HCT116 (cell line): ENCODE measurements around the gene TPPP3. TPM values are rescaled to one million over a fixed set of nuclear protein-coding genes. Genes with fewer than 3 reads are reported as not detected.

Experiments
- ATAC-seq: fragments of 200-7000 bp; cut with Tn5 transposase; 2 replicates; pipeline ENCODE4 v1.9.1; 2020; ENCODE audit warnings: mild to moderate bottlenecking, moderate library complexity
- BruUV-seq: library from RNA; stranded (reverse); fragments of 400-500 nt; replicated peaks from 2 replicates; lab custom pipeline; 2021; lab: Mats Ljungman, UMichigan
- CTCF ChIA-PET: fragments of 300-600 bp; sonication (Branson Sonifier 250); formaldehyde crosslinking; loops from one replicate; lab custom pipeline; 2021; ENCODE audit warnings: antibody characterized with exemption; lab: Charles Lee
- POLR2A ChIA-PET: fragments of 300-600, 350-600 bp; sonication (Branson Sonifier 250); formaldehyde crosslinking; loops from one replicate; lab custom pipeline; 2021; ENCODE audit warnings: antibody characterized with exemption; lab: Charles Lee
- RAD21 ChIA-PET, 2 experiments: fragments of 300-600 bp; sonication (Branson Sonifier 250); formaldehyde crosslinking; loops; one replicate each; lab custom pipeline; 2023; ENCODE audit warnings: low total read pairs in 2 of 2; ENCODE audit not compliant: uncharacterized antibody in 2 of 2, unreplicated experiment in 2 of 2, low non-redundant PET in 1 of 2; lab: Charles Lee
- DNase-seq: peaks from one replicate; pipeline ENCODE4 v3.0.0-alpha.2; 2010; ENCODE audit warnings: low read depth, low spot score
- H2AFZ ChIP-seq: fragments of 200-600 bp; shearing (Covaris generic), sonication (generic); 2 replicates; pipeline ENCODE4 v1.6.1; 2017; ENCODE audit warnings: low read depth, mixed run types, mixed read lengths, antibody characterized with exemption, low read length; ENCODE audit not compliant: poor library complexity, severe bottlenecking
- H3K27ac ChIP-seq: 2 replicates; pipeline ENCODE4 v1.5.1; 2012; ENCODE audit warnings: low read depth, low read length
- H3K27me3 ChIP-seq: fragments of 200-600 bp; sonication (generic); 2 replicates; pipeline ENCODE4 v1.6.1; 2016; ENCODE audit warnings: mixed run types, low read length, mixed read lengths; ENCODE audit not compliant: insufficient read depth
- H3K36me3 ChIP-seq, 2 experiments: fragments of 200-500 bp in 1 of 2; fragments of 200-600 bp in 1 of 2; sonication (Bioruptor generic) in 1 of 2; sonication (generic) in 1 of 2; 2 replicates each; pipeline versions ENCODE4 v1.5.1 to v1.6.1; 2014 to 2016; ENCODE audit warnings: low read length in 2 of 2, inconsistent platforms in 1 of 2, mixed read lengths in 1 of 2, mixed run types in 1 of 2; ENCODE audit not compliant: insufficient read depth in 2 of 2, control insufficient read depth in 1 of 2
- H3K4me1 ChIP-seq, 2 experiments: fragments of 200-600 bp in 1 of 2; sonication (generic) in 1 of 2; 2 replicates each; pipeline versions ENCODE4 v1.5.1 to v1.6.1; 2012 to 2017; ENCODE audit warnings: low read length in 2 of 2, inconsistent platforms in 1 of 2, mild to moderate bottlenecking in 1 of 2, mixed read lengths in 1 of 2, mixed run types in 1 of 2, moderate library complexity in 1 of 2; ENCODE audit not compliant: insufficient read depth in 2 of 2, control insufficient read depth in 1 of 2
- H3K4me2 ChIP-seq: fragments of 200-600 bp; sonication (generic); 2 replicates; pipeline ENCODE4 v1.6.1; 2017; ENCODE audit warnings: mixed run types, low read length, mixed read lengths
- H3K4me3 ChIP-seq, 2 experiments: fragments of 200-600 bp in 1 of 2; sonication (generic) in 1 of 2; replicated peaks in 1 of 2; 2 replicates each; pipeline ENCODE4 v1.5.1; 2011 to 2016; ENCODE audit warnings: low read length in 2 of 2, control low read depth in 1 of 2, low read depth in 1 of 2, mild to moderate bottlenecking in 1 of 2, mixed read lengths in 1 of 2, mixed run types in 1 of 2
- H3K79me2 ChIP-seq: fragments of 200-600 bp; sonication (generic); 2 replicates; pipeline ENCODE4 v1.6.1; 2017; ENCODE audit warnings: mild to moderate bottlenecking, mixed run types, low read length, moderate library complexity, mixed read lengths; ENCODE audit not compliant: insufficient read depth
- H3K9ac ChIP-seq: fragments of 200-600 bp; sonication (generic); 2 replicates; pipeline ENCODE4 v1.6.1; 2016; ENCODE audit warnings: low read length, mixed read lengths
- H3K9me2 ChIP-seq: fragments of 200-600 bp; sonication (generic), shearing (Covaris generic); 2 replicates; pipeline ENCODE4 v1.6.1; 2017; ENCODE audit warnings: mixed run types, mild to moderate bottlenecking, moderate library complexity; ENCODE audit not compliant: insufficient read depth
- H3K9me3 ChIP-seq, 2 experiments: fragments of 200-500 bp in 1 of 2; fragments of 200-600 bp in 1 of 2; sonication (Bioruptor generic) in 1 of 2; sonication (generic) in 1 of 2; 2 replicates each; pipeline ENCODE4 v1.6.1; 2014 to 2017; ENCODE audit warnings: low read length in 2 of 2, mixed read lengths in 2 of 2, inconsistent platforms in 1 of 2, low read depth in 1 of 2, mild to moderate bottlenecking in 1 of 2, mixed run types in 1 of 2, moderate library complexity in 1 of 2; ENCODE audit not compliant: control insufficient read depth in 1 of 2, insufficient read depth in 1 of 2
- H4K20me1 ChIP-seq: fragments of 200-600 bp; sonication (generic), shearing (Covaris generic); 2 replicates; pipeline ENCODE4 v1.6.1; 2017; ENCODE audit warnings: mixed run types, mild to moderate bottlenecking, moderate library complexity; ENCODE audit not compliant: insufficient read depth
- CBX3 ChIP-seq: IDR thresholded peaks from 2 replicates; pipeline ENCODE4 v1.6.1; 2012; ENCODE audit warnings: low read depth
- CEBPB ChIP-seq: IDR thresholded peaks from 2 replicates; pipeline ENCODE4 v1.6.1; 2012; ENCODE audit warnings: low read depth
- CTCF ChIP-seq, 3 experiments: fragments of 200-600 bp in 1 of 3; sonication (generic) in 1 of 3; IDR thresholded peaks in 2 of 3; conservative IDR thresholded peaks in 1 of 3; 2 replicates each; pipeline ENCODE4 v1.5.1; 2012 to 2017; ENCODE audit warnings: low read depth in 2 of 3, low read length in 2 of 3, antibody characterized with exemption in 1 of 3, borderline replicate concordance in 1 of 3, control low read depth in 1 of 3, mild to moderate bottlenecking in 1 of 3, mixed read lengths in 1 of 3, mixed run types in 1 of 3, moderate library complexity in 1 of 3; ENCODE audit not compliant: insufficient read depth in 1 of 3
- EGR1 ChIP-seq: IDR thresholded peaks from 2 replicates; pipeline ENCODE4 v1.6.1; 2012; ENCODE audit warnings: low read depth
- EZH2 ChIP-seq: fragments of 200-600 bp; sonication (generic); IDR thresholded peaks from 2 replicates; pipeline ENCODE4 v1.6.1; 2017; ENCODE audit warnings: antibody characterized with exemption, mixed run types
- EZH2phosphoT487 ChIP-seq: fragments of 200-600 bp; IDR thresholded peaks from 2 replicates; pipeline ENCODE4 v1.6.1; 2018; ENCODE audit warnings: antibody characterized with exemption, borderline replicate concordance
- FOSL1 ChIP-seq: IDR thresholded peaks from 2 replicates; pipeline ENCODE4 v1.6.1; 2012; ENCODE audit warnings: low read depth
- MAX ChIP-seq: IDR thresholded peaks from 2 replicates; pipeline ENCODE4 v1.6.1; 2012
- POLR2A ChIP-seq: IDR thresholded peaks from 2 replicates; pipeline ENCODE4 v1.7.0; 2011; ENCODE audit warnings: borderline replicate concordance; ENCODE audit not compliant: insufficient read depth, insufficient read length; ENCODE audit errors: extremely low read depth
- POLR2AphosphoS5 ChIP-seq: IDR thresholded peaks from 2 replicates; pipeline ENCODE4 v1.6.1; 2011; ENCODE audit warnings: mild to moderate bottlenecking, low read depth, low read length, moderate library complexity
- RAD21 ChIP-seq: IDR thresholded peaks from 2 replicates; pipeline ENCODE4 v1.6.1; 2012; ENCODE audit warnings: low read depth, mild to moderate bottlenecking
- SIN3A ChIP-seq: IDR thresholded peaks from 2 replicates; pipeline ENCODE4 v1.6.1; 2012; ENCODE audit warnings: low read depth
- SP1 ChIP-seq: IDR thresholded peaks from 2 replicates; pipeline ENCODE4 v1.6.1; 2012; ENCODE audit warnings: low read depth
- TCF7L2 ChIP-seq: IDR thresholded peaks from 2 replicates; pipeline ENCODE4 v1.7.0; 2011; ENCODE audit warnings: borderline replicate concordance, inconsistent platforms; ENCODE audit not compliant: insufficient read depth, insufficient read length; ENCODE audit errors: extremely low read depth
- YY1 ChIP-seq: IDR thresholded peaks from 2 replicates; pipeline ENCODE4 v1.6.1; 2011; ENCODE audit warnings: low read length, low read depth, moderate library complexity, mild to moderate bottlenecking; ENCODE audit not compliant: insufficient replicate concordance; ENCODE audit errors: extremely low read depth
- ZFX ChIP-seq: fragments of 450-650 bp; IDR thresholded peaks from 2 replicates; pipeline ENCODE4 v1.6.1; 2017
- intact Hi-C: fragments of 100-400 bp; cut with micrococcal nuclease; formaldehyde crosslinking; loops from 2 replicates; pipeline ENCODE4 v1.10.0; 2022
- total RNA-seq: library from RNA; stranded (reverse); gene quantifications from one replicate; pipeline ENCODE4 v1.2.1, GENCODE V29; 2021; ENCODE audit not compliant: unreplicated experiment
- TF ChIP-seq, protein P1 (sequence below): IDR thresholded peaks from 2 replicates; pipeline ENCODE4 v1.6.1; 2012
- TF ChIP-seq, protein P2 (sequence below): IDR thresholded peaks from 2 replicates; pipeline ENCODE4 v1.6.1; 2012; ENCODE audit warnings: low read depth

Gene TPPP3
- total RNA-seq, 1 experiment from 2014 or later = 1.2 TPM

DNA sequence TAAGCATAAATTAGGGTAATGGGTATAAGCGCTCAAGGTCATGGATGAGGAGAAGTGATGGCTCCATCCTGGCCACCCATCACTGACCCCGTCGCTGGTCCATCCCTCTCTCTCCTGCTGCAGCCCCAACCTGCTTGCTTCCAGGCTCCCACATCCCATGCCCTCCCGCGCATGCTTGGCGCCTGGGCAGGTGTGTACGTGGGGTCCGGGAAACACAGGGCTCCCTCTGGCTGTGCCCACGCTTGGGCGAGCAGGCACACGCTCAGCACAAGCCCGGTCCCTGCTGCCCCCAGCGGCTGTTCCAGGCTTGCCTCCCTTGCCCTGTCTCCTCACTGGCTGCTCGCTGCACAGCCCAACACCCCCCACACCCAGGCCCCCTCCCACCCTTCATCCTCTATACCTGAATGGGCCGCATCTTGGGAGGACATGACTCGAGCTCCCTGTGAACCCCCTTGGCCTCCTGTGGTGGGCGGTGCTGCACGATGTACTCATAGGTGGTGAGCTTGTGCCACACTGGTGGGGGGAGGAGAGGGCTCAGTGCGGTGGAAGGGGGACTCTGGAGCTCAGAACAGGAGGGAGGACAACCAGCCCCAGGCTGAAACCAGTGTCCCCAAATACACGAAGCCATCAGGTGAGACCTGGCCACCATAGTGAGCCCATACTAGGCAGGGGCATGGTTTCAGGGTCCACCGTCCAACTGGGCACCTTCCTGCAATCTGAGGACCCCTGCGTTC is 4.7 kb upstream of the TPPP3 start:
- ATAC-seq = no peak
- DNase-seq = no peak
- intact Hi-C loops = loop anchor here (5.0 kb wide), 1 partner anchor 136 kb away; no protein-coding TSS in a partner anchor
- Histone ChIP-seq H2AFZ (no peak overlapping the region), H3K4me1 (peaks cover 10 to 20% of the 10 kb centered on the region in 2 experiments), H3K9ac (no peak overlapping the region), H3K4me2 (no peak overlapping the region), H3K27me3 (no peaks in the 10 kb centered on the region), H3K36me3 (no peaks in the 10 kb centered on the region), H4K20me1 (no peaks in the 10 kb centered on the region), H3K9me2 (no peaks in the 10 kb centered on the region), H3K9me3 (no peaks in the 10 kb centered on the region), H3K4me3 (no peak overlapping the region), H3K27ac (no peak overlapping the region), H3K79me2 (no peaks in the 10 kb centered on the region)
- TF ChIP-seq TCF7L2 (no peak), CEBPB (no peak), SIN3A (no peak), EGR1 (no peak), POLR2AphosphoS5 (no peak), FOSL1 (no peak), MAX (no peak), ZFX (no peak), EZH2phosphoT487 (no peak), EZH2 (no peak), RAD21 (no peak), CBX3 (no peak), POLR2A (no peak), YY1 (no peak), CTCF (IDR thresholded peaks at IDR 0.05 in 2 of 3, conservative IDR thresholded peaks at IDR 0.05 in 1 of 3; ENCODE audit: borderline replicate concordance in 1 of 3, insufficient read depth in 1 of 3, low read depth in 2 of 3, low read length in 2 of 3) (no peak), SP1 (no peak)
- TF ChIP-seq, protein P1, sequence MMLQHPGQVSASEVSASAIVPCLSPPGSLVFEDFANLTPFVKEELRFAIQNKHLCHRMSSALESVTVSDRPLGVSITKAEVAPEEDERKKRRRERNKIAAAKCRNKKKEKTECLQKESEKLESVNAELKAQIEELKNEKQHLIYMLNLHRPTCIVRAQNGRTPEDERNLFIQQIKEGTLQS = no peak
- TF ChIP-seq, protein P2, sequence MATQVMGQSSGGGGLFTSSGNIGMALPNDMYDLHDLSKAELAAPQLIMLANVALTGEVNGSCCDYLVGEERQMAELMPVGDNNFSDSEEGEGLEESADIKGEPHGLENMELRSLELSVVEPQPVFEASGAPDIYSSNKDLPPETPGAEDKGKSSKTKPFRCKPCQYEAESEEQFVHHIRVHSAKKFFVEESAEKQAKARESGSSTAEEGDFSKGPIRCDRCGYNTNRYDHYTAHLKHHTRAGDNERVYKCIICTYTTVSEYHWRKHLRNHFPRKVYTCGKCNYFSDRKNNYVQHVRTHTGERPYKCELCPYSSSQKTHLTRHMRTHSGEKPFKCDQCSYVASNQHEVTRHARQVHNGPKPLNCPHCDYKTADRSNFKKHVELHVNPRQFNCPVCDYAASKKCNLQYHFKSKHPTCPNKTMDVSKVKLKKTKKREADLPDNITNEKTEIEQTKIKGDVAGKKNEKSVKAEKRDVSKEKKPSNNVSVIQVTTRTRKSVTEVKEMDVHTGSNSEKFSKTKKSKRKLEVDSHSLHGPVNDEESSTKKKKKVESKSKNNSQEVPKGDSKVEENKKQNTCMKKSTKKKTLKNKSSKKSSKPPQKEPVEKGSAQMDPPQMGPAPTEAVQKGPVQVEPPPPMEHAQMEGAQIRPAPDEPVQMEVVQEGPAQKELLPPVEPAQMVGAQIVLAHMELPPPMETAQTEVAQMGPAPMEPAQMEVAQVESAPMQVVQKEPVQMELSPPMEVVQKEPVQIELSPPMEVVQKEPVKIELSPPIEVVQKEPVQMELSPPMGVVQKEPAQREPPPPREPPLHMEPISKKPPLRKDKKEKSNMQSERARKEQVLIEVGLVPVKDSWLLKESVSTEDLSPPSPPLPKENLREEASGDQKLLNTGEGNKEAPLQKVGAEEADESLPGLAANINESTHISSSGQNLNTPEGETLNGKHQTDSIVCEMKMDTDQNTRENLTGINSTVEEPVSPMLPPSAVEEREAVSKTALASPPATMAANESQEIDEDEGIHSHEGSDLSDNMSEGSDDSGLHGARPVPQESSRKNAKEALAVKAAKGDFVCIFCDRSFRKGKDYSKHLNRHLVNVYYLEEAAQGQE = no peak
- RAD21 ChIA-PET = no interaction called here
- CTCF ChIA-PET = interaction anchor here (1.0 kb wide), 1 partner anchor 137 kb away, joined by 3 read pairs; no protein-coding TSS in a partner anchor
- no TSS peak for BruUV-seq
- POLR2A ChIA-PET = no interaction called here
